ENCODE data around the gene FBXW9.
"Not testable (repeated sequence)": the region's sequence is repeated elsewhere in the genome, so short reads cannot be mapped to it uniquely, and the experiment has no call there.

Gene FBXW9

GRCh38 chr19:12715102-12715501 lies 18.7 kb upstream of the FBXW9 start:
- no peak for DNase-seq

- DNase-seq: not testable (repeated sequence)
Measured at GRCh38 chr19:12713304-12713703, 16.9 kb upstream of the FBXW9 start.

- DNase-seq: not testable (repeated sequence)
Measured at GRCh38 chr19:12712077-12712476, 15.6 kb upstream of the FBXW9 start.

GRCh38 chr19:12711187-12711586 lies 14.8 kb upstream of the FBXW9 start:
- no peak for DNase-seq

GRCh38 chr19:12708641-12709040 lies 12.2 kb upstream of the FBXW9 start:
- DNase-seq: no peak

- no peak for DNase-seq
Measured at GRCh38 chr19:12706332-12706718, 9.9 kb upstream of the FBXW9 start.

- DNase-seq: no peak
Measured at GRCh38 chr19:12705654-12706331, 9.4 kb upstream of the FBXW9 start.

GRCh38 chr19:12705169-12705568 lies 8.7 kb upstream of the FBXW9 start:
- DNase-seq: no peak

GRCh38 chr19:12703046-12703445 lies 6.6 kb upstream of the FBXW9 start:
- DNase-seq: no peak

- no peak for DNase-seq
Measured at GRCh38 chr19:12701596-12702282, 5.3 kb upstream of the FBXW9 start.

- no peak for DNase-seq
Measured at GRCh38 chr19:12698138-12698537, 1.7 kb upstream of the FBXW9 start.

GRCh38 chr19:12697425-12697824 lies 994 bp upstream of the FBXW9 start:
- DNase-seq: not testable (repeated sequence)

- no peak for DNase-seq
Measured at GRCh38 chr19:12695997-12696365, 450 bp downstream of the FBXW9 start.

- DNase-seq: no peak
Measured at GRCh38 chr19:12695514-12695913, 917 bp downstream of the FBXW9 start.

GRCh38 chr19:12695096-12695495 lies 1.3 kb downstream of the FBXW9 start:
- DNase-seq: no peak

- no peak for DNase-seq
Measured at GRCh38 chr19:12694641-12695040, 1.8 kb downstream of the FBXW9 start.

- DNase-seq: no peak
Measured at GRCh38 chr19:12692960-12693359, 3.5 kb downstream of the FBXW9 start.

GRCh38 chr19:12689581-12690216 lies 6.7 kb downstream of the FBXW9 start:
- DNase-seq: no peak

- no peak for DNase-seq
Measured at GRCh38 chr19:12689012-12689411, 7.4 kb downstream of the FBXW9 start.

- DNase-seq: no peak
Measured at GRCh38 chr19:12687496-12688196, 8.8 kb downstream of the FBXW9 start, which contains the start of gene GNG14. TSS of gene GNG14 (plus strand) at chr19:12687998. CDS start at chr19:12688049, 51 bp downstream.

GRCh38 chr19:12685831-12686230 lies 10.6 kb downstream of the FBXW9 start:
- DNase-seq: no peak

GRCh38 chr19:12681074-12681987 lies 15.1 kb downstream of the FBXW9 start, which contains the start of gene DHPS:
TSS of gene DHPS (minus strand) at chr19:12681880. CDS start at chr19:12681766, 114 bp downstream.
- peak; percentile 93 for DNase-seq
